Trophoblast cell (in vitro differentiated cells and primary cell): Measurements from ENCODE around the gene TMEM132D.

Source experiments
- DNase-seq, 2 donors: peaks; one replicate each; pipeline ENCODE4 v3.0.0-alpha.2; 2016
- H2AFZ ChIP-seq: 2 replicates; pipeline ENCODE4 v1.6.1; 2013; ENCODE audit warnings: low read length, moderate library complexity, mild to moderate bottlenecking; ENCODE audit not compliant: insufficient read depth, poor library complexity
- H2AK5ac ChIP-seq: 2 replicates; pipeline ENCODE4 v1.6.1; 2013; ENCODE audit warnings: mild to moderate bottlenecking, low read length
- H2BK120ac ChIP-seq: 2 replicates; pipeline ENCODE4 v1.6.1; 2013; ENCODE audit warnings: low read length, mild to moderate bottlenecking, moderate library complexity; ENCODE audit not compliant: insufficient read depth, poor library complexity
- H2BK12ac ChIP-seq: 2 replicates; pipeline ENCODE4 v1.6.1; 2013; ENCODE audit warnings: mild to moderate bottlenecking, low read length, moderate library complexity
- H2BK5ac ChIP-seq: 2 replicates; pipeline ENCODE4 v1.6.1; 2013; ENCODE audit warnings: low read length, low read depth, moderate library complexity, mild to moderate bottlenecking; ENCODE audit not compliant: poor library complexity
- H3K14ac ChIP-seq: 2 replicates; pipeline ENCODE4 v1.6.1; 2013; ENCODE audit warnings: mild to moderate bottlenecking, low read length
- H3K18ac ChIP-seq: 2 replicates; pipeline ENCODE4 v1.6.1; 2013; ENCODE audit warnings: mild to moderate bottlenecking, low read length
- H3K23ac ChIP-seq: 2 replicates; pipeline ENCODE4 v1.6.1; 2013; ENCODE audit warnings: low read length
- H3K27ac ChIP-seq: 2 replicates; pipeline ENCODE4 v1.5.1; 2013; ENCODE audit warnings: low read depth, mild to moderate bottlenecking, inconsistent platforms, low read length, moderate library complexity
- H3K27me3 ChIP-seq: 2 replicates; pipeline ENCODE4 v1.6.1; 2013; ENCODE audit warnings: inconsistent platforms, mild to moderate bottlenecking, low read length, moderate library complexity; ENCODE audit not compliant: insufficient read depth
- H3K36me3 ChIP-seq, 2 experiments: 1 replicate in 1 of 2; 2 replicates in 1 of 2; pipeline ENCODE4 v1.6.1; 2013; ENCODE audit warnings: low read length in 2 of 2, mild to moderate bottlenecking in 2 of 2, moderate library complexity in 1 of 2; ENCODE audit not compliant: insufficient read depth in 2 of 2, control insufficient read depth in 1 of 2
- H3K4ac ChIP-seq: 2 replicates; pipeline ENCODE4 v1.6.1; 2013; ENCODE audit warnings: low read depth, mild to moderate bottlenecking, low read length, moderate library complexity
- H3K4me1 ChIP-seq, 2 experiments: 1 replicate in 1 of 2; 2 replicates in 1 of 2; pipeline ENCODE4 v1.6.1; 2013; ENCODE audit warnings: low read length in 2 of 2, mild to moderate bottlenecking in 2 of 2, moderate library complexity in 1 of 2; ENCODE audit not compliant: insufficient read depth in 2 of 2, control insufficient read depth in 1 of 2
- H3K4me2 ChIP-seq: 2 replicates; pipeline ENCODE4 v1.6.1; 2013; ENCODE audit warnings: inconsistent platforms, mild to moderate bottlenecking, low read length, moderate library complexity
- H3K4me3 ChIP-seq: 2 replicates; pipeline ENCODE4 v1.5.1; 2013; ENCODE audit warnings: mild to moderate bottlenecking, low read depth, low read length, inconsistent platforms
- H3K79me1 ChIP-seq: one replicate; pipeline ENCODE4 v1.6.1; 2013; ENCODE audit warnings: low read length
- H3K79me2 ChIP-seq: 2 replicates; pipeline ENCODE4 v1.6.1; 2013; ENCODE audit warnings: low read length, mild to moderate bottlenecking; ENCODE audit not compliant: control insufficient read depth, insufficient read depth, poor library complexity
- H3K9ac ChIP-seq: 2 replicates; pipeline ENCODE4 v1.6.1; 2013; ENCODE audit warnings: mild to moderate bottlenecking, low read length
- H3K9me3 ChIP-seq: 2 replicates; pipeline ENCODE4 v1.6.1; 2013; ENCODE audit warnings: low read depth, mild to moderate bottlenecking, control low read depth, inconsistent platforms, low read length; ENCODE audit not compliant: insufficient read depth
- H4K12ac ChIP-seq: 2 replicates; pipeline ENCODE4 v1.6.1; 2013; ENCODE audit warnings: low read depth, mild to moderate bottlenecking, low read length, moderate library complexity
- H4K8ac ChIP-seq: 2 replicates; pipeline ENCODE4 v1.6.1; 2013; ENCODE audit warnings: low read depth, mild to moderate bottlenecking, low read length, moderate library complexity
- H4K91ac ChIP-seq: one replicate; pipeline ENCODE4 v1.6.1; 2013; ENCODE audit warnings: low read depth, mild to moderate bottlenecking, low read length, moderate library complexity
- WGBS: extraction: QIAGEN DNeasy Blood & Tissue Kit; methylation state at CpG from one replicate; pipeline ENCODE4 v1.1.7; 2013; ENCODE audit warnings: missing lambda C conversion rate; ENCODE audit not compliant: insufficient read length, insufficient coverage; ENCODE audit errors: extremely low coverage; 5-methylcytosine and 5-hydroxymethylcytosine counted together

TMEM132D gene

GRCh38 chr12:129096184-129096583 is 807.6 kb downstream of the TMEM132D start:
- H3K9ac ChIP-seq = no peak overlapping the region
- H3K4me3 ChIP-seq = no peak overlapping the region
- H3K36me3 ChIP-seq = no peaks in the 10 kb centered on the region
- no peak overlapping the region for H3K4me2 ChIP-seq
- no peaks in the 10 kb centered on the region for H3K79me2 ChIP-seq
- no peak overlapping the region for H3K27ac ChIP-seq
- peaks cover 8% of the 10 kb centered on the region for H3K9me3 ChIP-seq
- no peaks in the 10 kb centered on the region for H3K27me3 ChIP-seq
- H3K18ac ChIP-seq = no peak overlapping the region
- H3K79me1 ChIP-seq = no peaks in the 10 kb centered on the region
- H2BK5ac ChIP-seq = no peak overlapping the region
- no peak for DNase-seq
- H4K12ac ChIP-seq = no peak overlapping the region
- no peak overlapping the region for H2BK12ac ChIP-seq
- H3K14ac ChIP-seq = no peak overlapping the region
- H3K23ac ChIP-seq = no peak overlapping the region
- H3K4ac ChIP-seq = no peak overlapping the region
- no peak overlapping the region for H2BK120ac ChIP-seq
- no peak overlapping the region for H2AFZ ChIP-seq
- no peak overlapping the region for H4K91ac ChIP-seq
- WGBS = no CpG with 5 or more reads among the region's 11 CpGs
- no peaks in the 10 kb centered on the region for H3K4me1 ChIP-seq
- H4K8ac ChIP-seq = no peak overlapping the region
- no peak overlapping the region for H2AK5ac ChIP-seq

- Histone ChIP-seq H3K9ac (no peak overlapping the region), H2BK120ac (no peak overlapping the region)
Observed at GRCh38 chr12:129089576-129089975, 814.2 kb downstream of the TMEM132D start.

GRCh38 chr12:129084875-129085826 is 818.7 kb downstream of the TMEM132D start:
- no peak for DNase-seq
- Histone ChIP-seq H3K23ac (no peak overlapping the region), H3K79me1 (no peaks in the 10 kb centered on the region), H3K4me1 (no peaks in the 10 kb centered on the region), H3K18ac (no peak overlapping the region), H3K27ac (no peak overlapping the region), H3K9ac (no peak overlapping the region), H3K4me3 (no peak overlapping the region), H2AK5ac (no peak overlapping the region), H4K12ac (no peak overlapping the region), H3K9me3 (peaks cover 3% of the 10 kb centered on the region), H2BK12ac (no peak overlapping the region), H3K4ac (no peak overlapping the region), H2BK120ac (no peak overlapping the region), H3K14ac (no peak overlapping the region), H3K4me2 (no peak overlapping the region), H4K91ac (no peak overlapping the region), H3K79me2 (no peaks in the 10 kb centered on the region), H4K8ac (no peak overlapping the region), H3K36me3 (no peaks in the 10 kb centered on the region), H2BK5ac (no peak overlapping the region), H3K27me3 (no peaks in the 10 kb centered on the region), H2AFZ (no peak overlapping the region)
- no CpG with 5 or more reads among the region's 20 CpGs for WGBS

More at GRCh38 chr12:129089576-129089975, 814.2 kb downstream of the TMEM132D start:
- Histone ChIP-seq H3K79me2 (no peaks in the 10 kb centered on the region), H3K18ac (no peak overlapping the region), H3K27me3 (no peaks in the 10 kb centered on the region), H3K79me1 (no peaks in the 10 kb centered on the region), H4K8ac (no peak overlapping the region), H4K91ac (no peak overlapping the region), H3K4me1 (no peaks in the 10 kb centered on the region), H3K4ac (no peak overlapping the region), H4K12ac (no peak overlapping the region), H2AFZ (no peak overlapping the region), H3K14ac (no peak overlapping the region), H2BK5ac (no peak overlapping the region), H3K4me2 (no peak overlapping the region), H3K9me3 (peaks cover 3% of the 10 kb centered on the region), H3K4me3 (no peak overlapping the region), H3K36me3 (no peaks in the 10 kb centered on the region), H3K23ac (no peak overlapping the region), H2AK5ac (no peak overlapping the region), H3K27ac (no peak overlapping the region), H2BK12ac (no peak overlapping the region)
- DNase-seq = no peak
- WGBS = no CpG with 5 or more reads among the region's 9 CpGs

- H3K14ac ChIP-seq = no peak overlapping the region
- H3K79me2 ChIP-seq = no peaks in the 10 kb centered on the region
- H3K27ac ChIP-seq = no peak overlapping the region
- no peak overlapping the region for H2AFZ ChIP-seq
- no peak overlapping the region for H4K8ac ChIP-seq
- no peak overlapping the region for H4K12ac ChIP-seq
- no peaks in the 10 kb centered on the region for H3K4me1 ChIP-seq
- no peaks in the 10 kb centered on the region for H3K79me1 ChIP-seq
- H2BK120ac ChIP-seq = no peak overlapping the region
- H4K91ac ChIP-seq = no peak overlapping the region
- no peak overlapping the region for H3K4me2 ChIP-seq
- H2BK5ac ChIP-seq = no peak overlapping the region
- H3K23ac ChIP-seq = no peak overlapping the region
- WGBS = no CpG with 5 or more reads among the region's 7 CpGs
- peaks cover 3% of the 10 kb centered on the region for H3K9me3 ChIP-seq
- no peak overlapping the region for H3K9ac ChIP-seq
- H3K18ac ChIP-seq = no peak overlapping the region
- H2BK12ac ChIP-seq = no peak overlapping the region
- no peak overlapping the region for H3K4me3 ChIP-seq
- H3K4ac ChIP-seq = no peak overlapping the region
- no peak overlapping the region for H2AK5ac ChIP-seq
- no peaks in the 10 kb centered on the region for H3K27me3 ChIP-seq
- no peak for DNase-seq
- no peaks in the 10 kb centered on the region for H3K36me3 ChIP-seq
Observed at GRCh38 chr12:129083121-129083840, 820.5 kb downstream of the TMEM132D start.
